Sigmoid colon (tissue), 4 donors: ENCODE results near the gene CANT1.

Experiments used
- EP300 ChIP-seq, 4 donors: sonication (generic); formaldehyde crosslinking; IDR thresholded peaks; one replicate each; pipeline ENCODE4 v1.6.1; 2017; ENCODE audit warnings: antibody characterized with exemption in 4 of 4
- POLR2A ChIP-seq, 2 donors: fragments of 450-650 bp; IDR thresholded peaks; one replicate each; pipeline ENCODE4 v1.6.1; 2016; ENCODE audit warnings: antibody characterized with exemption in 2 of 2, mild to moderate bottlenecking in 2 of 2, moderate library complexity in 2 of 2
- POLR2AphosphoS5 ChIP-seq, 4 donors: sonication (generic); formaldehyde crosslinking; IDR thresholded peaks; one replicate each; pipeline ENCODE4 v1.6.1; 2017; ENCODE audit warnings: antibody characterized with exemption in 4 of 4
- TF ChIP-seq, protein P1 (sequence below), 4 experiments: fragments of 450-650 bp in 3 of 4; fragments of 200-600 bp in 1 of 4; IDR thresholded peaks; one replicate each; pipeline ENCODE4 v1.5.1; 2016 to 2019; ENCODE audit warnings: antibody characterized with exemption in 4 of 4, mild to moderate bottlenecking in 3 of 4, moderate library complexity in 2 of 4

DNA sequence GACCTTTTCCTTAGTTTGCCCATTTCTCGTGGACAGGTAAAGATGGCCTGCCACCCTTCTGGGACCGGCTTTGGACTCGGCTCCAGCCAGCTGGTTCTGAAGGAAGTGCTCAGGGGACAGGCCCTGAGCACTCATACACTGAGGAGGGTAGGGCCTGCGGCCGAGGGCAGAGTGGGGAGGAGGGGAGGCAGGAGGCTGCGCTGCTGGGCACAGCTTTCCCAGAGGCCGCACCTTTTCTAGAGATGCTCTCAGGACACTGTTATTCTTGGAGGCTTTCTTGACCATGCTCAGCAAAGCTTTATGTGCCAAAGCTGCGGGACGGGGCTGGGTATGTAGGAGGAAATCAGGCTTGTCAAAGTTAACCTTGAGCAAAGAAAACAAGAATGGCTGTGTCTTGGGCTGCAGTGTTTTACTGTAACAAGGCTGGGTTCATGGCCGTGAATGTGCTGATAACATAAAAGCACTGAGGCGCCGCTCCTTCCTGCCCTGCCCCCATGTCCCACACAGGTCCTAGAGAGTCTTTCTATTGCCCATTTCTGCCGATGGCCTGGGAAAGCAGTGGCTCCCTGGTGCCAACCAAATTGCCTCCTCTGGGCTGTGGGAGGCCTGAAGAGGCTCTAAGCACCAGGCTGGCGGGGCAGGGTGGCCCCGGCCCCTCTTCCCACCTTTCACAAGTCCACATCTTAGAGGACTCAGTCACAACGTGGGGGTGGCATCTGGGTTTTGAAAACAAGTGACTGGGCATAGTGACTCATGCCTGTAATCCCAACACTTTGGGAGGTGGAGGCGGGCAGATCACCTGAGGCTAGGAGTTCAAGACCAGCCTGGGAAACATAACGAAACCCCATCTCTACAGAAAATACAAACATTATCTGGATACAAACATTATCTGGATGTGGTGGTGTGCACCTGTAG is 62.1 kb downstream of the CANT1 start:
- TF ChIP-seq, protein P1, sequence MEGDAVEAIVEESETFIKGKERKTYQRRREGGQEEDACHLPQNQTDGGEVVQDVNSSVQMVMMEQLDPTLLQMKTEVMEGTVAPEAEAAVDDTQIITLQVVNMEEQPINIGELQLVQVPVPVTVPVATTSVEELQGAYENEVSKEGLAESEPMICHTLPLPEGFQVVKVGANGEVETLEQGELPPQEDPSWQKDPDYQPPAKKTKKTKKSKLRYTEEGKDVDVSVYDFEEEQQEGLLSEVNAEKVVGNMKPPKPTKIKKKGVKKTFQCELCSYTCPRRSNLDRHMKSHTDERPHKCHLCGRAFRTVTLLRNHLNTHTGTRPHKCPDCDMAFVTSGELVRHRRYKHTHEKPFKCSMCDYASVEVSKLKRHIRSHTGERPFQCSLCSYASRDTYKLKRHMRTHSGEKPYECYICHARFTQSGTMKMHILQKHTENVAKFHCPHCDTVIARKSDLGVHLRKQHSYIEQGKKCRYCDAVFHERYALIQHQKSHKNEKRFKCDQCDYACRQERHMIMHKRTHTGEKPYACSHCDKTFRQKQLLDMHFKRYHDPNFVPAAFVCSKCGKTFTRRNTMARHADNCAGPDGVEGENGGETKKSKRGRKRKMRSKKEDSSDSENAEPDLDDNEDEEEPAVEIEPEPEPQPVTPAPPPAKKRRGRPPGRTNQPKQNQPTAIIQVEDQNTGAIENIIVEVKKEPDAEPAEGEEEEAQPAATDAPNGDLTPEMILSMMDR (IDR thresholded peaks at IDR 0.05) = no peak
- TF ChIP-seq POLR2A (IDR thresholded peaks at IDR 0.05) = no peak
- TF ChIP-seq EP300 (IDR thresholded peaks at IDR 0.05) = no peak
- TF ChIP-seq POLR2AphosphoS5 (IDR thresholded peaks at IDR 0.05) = no peak
